ENCODE results near the gene SHISA9.

Gene SHISA9

DNA sequence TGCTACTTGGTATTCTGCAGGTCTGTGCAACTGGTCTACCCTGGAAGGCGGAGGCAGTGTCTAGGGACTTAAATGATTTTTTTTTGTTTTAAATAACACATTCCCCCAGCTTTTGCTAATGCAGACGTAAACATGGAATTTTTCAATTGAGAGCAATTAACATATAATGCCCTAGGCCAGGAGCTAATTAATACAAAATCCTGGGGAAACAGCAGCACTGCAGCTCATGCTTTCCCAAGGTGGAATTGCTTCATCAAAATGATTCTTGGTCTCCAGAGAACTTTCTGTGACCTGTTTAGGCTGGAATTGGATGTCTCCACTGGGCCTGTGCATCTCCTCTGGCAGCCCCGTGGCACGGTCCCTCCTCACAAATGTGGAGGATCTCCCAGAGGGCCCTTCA is 50.6 kb downstream of the SHISA9 start:
- DNase-seq (ENCODE audit: low spot score) = no peak

DNA sequence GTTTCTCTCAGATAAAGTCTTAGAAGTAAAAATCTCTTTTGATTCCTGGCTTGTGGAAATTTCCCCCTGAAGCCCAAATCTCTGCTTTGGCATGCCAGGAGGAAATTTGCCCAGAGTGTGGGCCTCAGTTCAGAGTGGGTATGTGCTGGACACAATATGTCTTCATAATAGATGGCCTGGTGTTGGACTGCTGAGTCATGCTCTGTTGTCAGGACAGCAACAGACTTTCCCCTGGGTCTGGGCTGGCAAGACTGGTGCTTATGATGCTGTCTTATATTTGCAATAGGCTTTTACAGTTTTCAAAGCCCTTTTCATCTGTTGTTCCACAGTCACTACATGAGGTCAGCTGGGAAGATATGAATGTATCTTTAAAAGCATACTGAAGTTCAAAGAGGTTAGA is 57.0 kb downstream of the SHISA9 start:
- DNase-seq (ENCODE audit: low spot score) = no peak

DNA sequence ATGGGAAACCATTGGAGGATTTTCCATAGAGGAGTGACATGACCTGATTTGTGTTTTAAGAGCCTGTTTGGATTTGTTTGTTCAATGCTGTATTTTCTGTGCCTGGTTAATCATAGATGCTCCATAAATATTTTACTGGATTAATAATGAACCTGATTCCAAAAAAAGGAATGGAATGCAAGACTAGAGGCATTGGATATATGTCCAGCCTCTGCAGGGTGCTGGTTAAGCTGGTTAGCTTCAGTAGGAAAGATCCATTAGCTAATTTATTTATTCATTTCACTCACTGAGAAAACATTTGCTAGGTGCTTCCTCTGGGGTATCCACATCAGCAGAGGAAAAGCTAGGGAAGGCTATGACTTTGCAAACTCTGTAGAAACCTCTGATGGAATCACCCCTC is 57.7 kb downstream of the SHISA9 start:
- DNase-seq (ENCODE audit: low spot score) = no peak

DNA sequence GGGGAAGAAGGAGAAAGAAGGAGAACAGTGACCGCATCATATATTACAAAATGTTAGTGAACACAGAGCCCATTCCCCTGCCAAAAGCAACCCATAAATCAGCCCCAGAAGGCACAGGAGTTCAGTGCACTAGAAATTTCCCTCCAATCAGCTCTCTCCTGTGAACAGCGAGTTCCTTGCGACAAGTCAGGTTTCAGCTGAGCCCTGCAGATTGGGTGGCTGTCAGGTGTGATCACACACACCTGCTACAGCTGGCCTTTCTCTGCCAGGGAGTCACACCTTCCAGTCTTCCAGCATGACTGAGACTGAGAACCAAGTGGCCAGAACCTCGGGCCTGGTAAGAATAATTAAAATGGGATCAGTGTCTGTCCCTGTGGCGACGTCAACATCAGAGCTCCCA is 60.2 kb downstream of the SHISA9 start:
- no peak for DNase-seq (ENCODE audit: low spot score)

DNA sequence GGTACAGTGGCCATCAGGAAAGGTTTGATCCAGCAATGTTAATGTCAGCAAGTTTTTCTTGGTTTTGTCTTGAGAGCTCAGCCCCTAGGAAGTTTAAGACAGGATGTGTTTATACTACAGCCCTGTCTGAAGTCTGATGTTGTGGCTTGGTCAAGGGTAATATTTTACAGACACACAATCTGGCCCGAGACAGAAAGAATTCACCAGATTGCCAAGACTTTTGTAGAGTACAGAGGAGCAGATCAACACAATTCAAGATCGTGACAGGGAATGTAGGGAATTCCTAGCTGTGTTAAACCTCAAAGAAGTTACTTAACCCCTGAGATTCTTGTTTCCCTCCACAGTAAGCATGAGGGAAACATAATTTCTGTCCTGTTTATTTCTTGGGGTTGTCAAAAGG is 63.1 kb downstream of the SHISA9 start:
- DNase-seq (ENCODE audit: low spot score) = no peak

DNA sequence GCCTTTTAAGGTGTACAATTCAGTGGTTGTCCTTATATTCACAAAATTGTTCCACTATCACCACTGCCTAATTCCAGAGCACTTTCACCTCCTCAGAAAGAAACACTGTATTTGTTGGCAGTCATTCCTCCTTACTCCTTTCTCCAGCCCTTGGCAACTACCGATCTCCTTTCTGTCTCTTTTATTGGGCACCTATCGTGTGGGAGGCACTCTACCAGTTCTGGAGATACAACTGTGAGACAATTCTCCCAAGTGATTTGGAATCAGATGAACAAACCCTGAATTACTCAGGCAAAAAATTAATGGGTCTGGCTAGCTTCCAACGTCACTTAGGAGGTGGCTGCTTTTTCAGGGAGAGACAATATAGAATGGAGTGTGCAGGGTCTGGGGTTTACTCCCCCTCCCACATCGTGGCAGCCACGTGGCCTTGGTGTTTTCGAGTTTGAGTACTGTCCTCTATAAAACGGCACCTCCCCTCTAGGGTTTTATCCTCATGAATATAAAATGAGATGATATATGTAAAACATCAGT is 63.9 kb downstream of the SHISA9 start:
- DNase-seq (ENCODE audit: low spot score) = no peak

DNA sequence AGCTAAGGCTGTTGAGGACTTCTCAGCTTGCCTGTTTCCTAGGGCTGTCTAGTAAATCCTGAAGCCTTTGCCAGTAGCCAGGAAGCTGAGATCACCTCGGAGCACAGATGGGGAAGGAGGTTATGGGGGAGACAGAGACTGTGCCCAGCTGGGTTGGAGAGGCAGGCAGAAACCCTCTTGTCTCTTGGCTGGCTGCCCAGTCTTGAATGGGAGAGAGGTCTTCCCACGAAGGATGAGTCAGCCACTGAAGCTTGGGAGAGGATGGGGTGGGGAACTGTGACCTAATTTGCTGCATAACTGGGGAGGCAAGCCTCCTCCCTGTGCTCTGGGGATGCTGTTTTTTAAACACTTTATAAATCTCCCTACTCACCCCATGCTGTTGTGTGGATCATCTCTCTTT is 69.8 kb downstream of the SHISA9 start:
- DNase-seq (ENCODE audit: low spot score) = no peak

DNA sequence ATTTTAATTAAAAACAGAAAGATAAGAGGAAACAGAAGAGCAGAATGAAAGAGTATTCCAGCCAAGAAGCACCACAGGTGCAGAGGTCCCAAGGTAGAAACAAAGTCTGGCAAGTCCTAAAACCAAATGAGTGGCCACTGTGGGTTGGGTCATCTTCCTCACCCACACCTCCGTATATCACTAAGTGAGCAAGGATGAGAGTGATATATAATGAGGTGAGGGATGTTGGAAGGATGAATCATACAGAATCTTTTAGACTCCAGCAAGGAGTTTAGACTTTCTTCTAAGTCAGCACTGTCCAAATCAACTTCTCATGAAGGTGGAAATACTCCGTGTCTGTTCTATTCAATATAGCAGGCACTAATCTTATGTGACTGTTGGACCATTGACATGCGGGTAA is 70.8 kb downstream of the SHISA9 start:
- DNase-seq (ENCODE audit: low spot score) = no peak

DNA sequence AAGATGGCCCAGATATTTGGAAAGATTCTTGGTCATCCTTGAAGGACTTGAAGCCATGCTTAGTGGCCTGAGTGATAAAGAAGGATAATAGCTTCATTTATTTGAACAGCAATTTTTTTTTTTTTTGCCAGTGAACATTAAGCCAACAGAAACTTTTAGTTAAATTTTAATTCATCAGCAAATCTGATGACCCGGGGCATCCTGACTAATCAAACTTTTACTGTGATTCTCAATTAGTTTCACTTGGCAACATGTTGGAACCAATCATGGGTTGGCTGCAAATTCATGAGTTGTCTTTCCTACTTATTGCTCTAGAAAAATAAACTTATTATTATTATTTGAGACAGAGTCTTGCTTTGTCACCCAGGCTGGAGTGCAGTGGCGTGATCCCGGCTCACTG is 74.4 kb downstream of the SHISA9 start:
- no peak for DNase-seq (ENCODE audit: low spot score)

DNA sequence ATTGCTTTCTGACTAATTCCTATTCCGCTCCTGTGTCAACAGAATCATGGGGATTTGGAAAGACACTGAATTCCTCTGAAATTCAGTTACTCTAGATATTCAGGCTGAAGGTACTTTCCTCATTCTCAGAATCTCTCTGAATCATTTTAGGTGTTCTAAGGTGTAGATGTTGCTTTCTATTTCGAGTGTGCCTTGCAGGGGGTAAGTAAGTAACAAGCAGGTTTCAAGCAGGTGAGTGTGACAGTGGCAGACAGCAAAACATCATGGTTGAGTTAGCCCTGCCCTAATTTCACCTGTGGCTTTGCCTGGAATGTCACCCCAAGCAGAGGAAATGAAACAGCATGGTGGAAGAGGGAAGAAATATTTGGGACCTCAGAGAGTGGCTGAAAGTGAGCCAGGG is 75.1 kb downstream of the SHISA9 start:
- no peak for DNase-seq (ENCODE audit: low spot score)

DNA sequence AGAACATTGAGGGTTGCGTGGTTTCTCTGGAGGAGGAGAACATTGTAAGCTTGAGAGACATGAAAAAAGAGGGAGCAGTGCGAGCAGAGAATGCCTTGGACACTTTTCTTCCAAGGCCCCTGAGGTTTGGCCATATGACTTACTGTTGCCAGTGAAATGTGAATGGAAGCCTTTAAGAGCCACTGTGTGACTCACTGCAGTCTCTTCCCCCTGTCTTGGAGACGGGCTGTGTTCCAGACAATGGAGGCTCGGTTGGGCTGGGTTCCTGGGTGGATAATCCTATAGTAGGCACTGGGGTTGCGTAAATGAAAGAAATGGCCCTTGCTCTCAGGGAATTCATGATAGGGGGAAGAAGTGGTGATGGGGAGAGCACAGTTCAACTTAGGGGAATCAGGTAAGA is 75.5 kb downstream of the SHISA9 start:
- no peak for DNase-seq (ENCODE audit: low spot score)

DNA sequence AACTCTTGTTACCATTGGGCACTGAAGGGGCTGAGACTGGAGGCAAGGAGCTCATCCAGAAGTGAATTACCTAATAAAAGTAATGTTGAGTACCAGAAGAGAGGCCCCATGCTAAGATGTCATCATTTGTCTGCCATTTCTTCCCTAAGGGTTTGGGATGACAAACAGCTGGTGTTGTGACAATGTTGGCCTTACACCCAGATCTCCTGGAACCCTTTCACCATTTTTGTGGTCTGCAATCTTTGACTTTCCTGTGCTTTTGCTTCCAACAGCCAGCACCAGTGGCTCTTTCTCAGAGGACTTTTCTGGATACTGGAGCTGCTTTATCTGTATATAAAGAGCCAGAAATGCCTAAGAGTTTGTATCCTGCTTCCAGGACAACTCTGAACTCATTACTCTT is 84.1 kb downstream of the SHISA9 start:
- no peak for DNase-seq (ENCODE audit: low spot score)

DNA sequence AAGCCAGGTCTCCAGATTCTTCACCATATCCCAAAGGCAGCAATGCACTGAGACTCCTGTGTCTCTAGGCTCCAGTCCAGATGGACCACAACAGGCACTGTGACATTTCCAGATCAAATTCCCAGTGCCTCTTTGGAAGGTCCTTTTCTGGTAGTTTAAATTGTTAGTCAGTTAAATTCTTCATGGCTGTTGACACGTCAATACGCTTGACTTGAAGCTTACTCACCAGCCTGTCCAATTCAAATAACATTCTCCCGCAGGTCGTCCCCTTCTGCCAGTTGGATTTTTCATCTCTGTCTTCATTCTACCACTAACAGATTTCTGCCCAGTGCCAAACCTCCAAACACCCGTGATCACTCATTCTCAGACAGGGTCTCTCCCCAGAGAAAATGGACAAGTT is 86.7 kb downstream of the SHISA9 start:
- DNase-seq (ENCODE audit: low spot score) = no peak

DNA sequence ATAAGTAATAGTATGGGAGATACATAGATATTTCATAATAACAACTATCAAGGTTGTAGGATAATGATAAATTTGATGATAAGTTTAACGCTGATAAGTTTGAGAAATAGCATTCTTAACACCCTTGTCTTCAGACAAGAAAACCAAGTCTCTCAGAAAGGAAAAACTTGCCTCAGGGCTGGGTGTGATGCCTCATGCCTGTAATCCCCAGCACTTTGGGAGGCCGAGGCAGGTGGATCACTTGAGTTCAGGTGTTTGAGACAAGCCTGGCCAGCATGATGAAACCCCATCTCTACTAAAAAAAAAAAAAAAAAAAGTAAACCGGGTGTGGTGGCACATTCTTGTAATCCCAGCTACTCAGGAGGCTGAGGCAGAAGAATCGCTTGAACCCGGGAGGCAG is 90.7 kb downstream of the SHISA9 start:
- DNase-seq (ENCODE audit: low spot score) = no peak

DNA sequence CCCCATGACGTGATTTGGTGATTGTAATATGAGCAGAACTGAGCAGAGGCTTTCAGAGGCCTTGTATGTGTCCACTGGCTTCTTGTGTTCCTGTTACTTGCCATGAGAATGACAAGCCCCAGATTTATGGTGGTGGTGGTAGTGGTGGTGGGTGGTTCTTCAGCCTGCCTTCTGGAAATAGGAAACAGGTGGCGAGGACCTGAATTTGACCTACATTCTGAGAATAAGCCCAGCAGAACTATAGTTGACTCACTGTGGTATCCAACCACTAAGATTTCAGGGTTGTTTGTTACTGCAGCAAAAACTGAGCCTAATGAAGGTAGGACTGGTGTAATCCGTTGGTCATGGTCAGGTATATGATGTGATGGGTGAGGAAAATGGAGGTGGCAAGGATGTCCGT is 93.0 kb downstream of the SHISA9 start:
- no peak for DNase-seq (ENCODE audit: low spot score)

DNA sequence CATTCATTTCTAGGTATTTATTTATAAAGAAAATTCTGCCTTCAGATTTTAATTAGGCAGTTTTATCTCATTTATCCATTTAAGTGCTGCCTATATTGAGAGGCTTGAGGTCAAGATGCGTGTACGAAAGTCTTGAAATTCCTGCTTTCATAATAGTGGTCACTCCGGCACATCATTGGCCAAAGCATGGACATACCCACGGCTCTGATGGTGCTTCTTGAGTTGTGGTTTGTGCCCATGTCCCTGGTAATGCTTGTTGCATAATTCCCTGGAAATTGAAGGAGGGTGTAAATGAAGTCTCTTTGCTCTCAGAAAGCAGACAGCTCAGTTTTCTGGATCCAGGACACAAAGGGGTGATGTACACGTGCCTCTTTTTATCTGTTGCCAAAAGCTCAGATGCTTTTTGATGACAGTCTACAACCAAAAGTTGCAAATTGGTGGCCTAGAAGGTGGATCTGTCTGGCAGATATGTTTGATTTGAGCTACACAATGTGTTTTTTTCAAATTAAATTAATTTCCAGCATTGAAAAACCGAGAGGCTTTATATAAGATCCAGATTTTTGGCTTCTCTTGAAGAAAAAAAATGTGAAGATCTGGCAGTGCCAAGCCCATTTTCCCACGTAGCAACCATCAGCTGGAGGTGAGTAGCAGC is 94.4 kb downstream of the SHISA9 start:
- DNase-seq (ENCODE audit: low spot score) = no peak

DNA sequence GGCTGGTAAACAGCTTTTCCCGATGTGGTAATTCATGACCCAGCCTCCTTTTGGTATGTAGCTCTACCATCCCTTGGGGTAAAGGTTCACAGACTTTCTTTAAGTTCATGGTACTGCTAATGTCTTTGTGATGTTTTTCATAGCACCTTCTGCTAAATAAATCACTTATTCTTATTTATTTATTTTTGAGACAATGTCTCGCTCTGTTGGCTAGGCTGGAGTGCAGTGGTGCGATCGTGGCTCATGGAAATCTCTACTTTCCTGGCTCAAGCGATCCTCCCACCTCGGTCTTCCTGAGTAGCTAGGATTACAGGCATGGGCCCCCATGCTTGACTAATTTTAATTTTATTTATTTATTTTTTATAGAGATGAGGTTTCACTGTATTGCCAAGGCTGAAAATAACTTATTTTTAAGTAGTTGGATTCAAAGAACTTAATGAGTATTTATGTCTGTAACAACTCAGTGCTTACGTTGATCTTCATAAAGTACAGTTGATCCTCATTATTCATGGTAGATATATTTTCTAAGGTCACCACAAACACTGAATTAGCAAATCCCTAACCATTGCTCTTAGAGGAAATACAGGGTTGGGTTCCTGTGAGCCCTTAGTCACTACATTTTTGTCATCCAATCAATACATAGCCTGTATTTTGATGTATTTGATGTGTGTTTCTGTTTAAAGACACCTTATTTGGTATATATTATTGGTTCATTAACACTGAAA is 97.1 kb downstream of the SHISA9 start:
- DNase-seq (ENCODE audit: low spot score) = no peak

DNA sequence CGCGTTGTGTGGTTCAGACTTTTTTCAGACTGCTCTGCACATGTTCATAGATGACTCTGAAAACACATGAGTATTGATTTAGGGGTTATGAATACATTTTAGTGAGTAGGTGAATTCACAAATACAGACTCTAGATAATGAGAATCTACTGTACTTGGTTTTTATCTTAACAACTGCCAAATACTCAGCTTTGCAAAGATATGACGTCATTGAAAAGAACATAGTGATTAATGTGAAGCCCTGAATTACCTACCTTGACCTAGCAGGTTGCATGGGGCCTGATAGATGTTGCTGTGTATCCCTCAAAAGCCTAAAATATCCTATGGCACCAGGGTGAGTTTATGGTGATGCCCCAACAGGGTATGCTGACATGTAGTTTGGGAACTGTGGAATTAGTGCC is 98.0 kb downstream of the SHISA9 start:
- DNase-seq (ENCODE audit: low spot score) = no peak

DNA sequence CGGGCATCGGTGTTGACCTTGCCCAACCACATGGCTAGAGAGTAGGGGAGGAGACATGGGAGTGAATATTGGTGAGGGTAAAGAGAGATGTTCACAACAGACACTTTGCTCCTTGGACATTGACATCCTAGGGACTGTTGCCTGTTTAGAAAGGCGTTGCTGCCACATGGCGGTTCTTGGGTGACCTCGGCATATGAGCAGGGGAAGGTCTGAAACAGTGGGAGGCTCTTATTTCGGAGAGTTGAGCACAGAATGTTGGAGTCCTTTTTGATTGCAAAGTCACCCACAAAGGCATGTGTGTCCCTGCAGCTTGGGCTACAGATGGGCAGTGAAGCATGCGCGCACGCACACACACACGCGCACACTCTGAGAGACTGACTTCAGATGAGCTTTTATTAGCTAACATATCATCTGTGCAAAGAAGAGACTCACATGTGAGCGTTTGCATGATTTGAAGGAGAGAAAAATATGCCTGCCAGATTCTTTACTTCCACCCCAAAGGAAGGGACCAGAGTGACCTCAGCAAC is 104.4 kb downstream of the SHISA9 start:
- DNase-seq (ENCODE audit: low spot score) = no peak

DNA sequence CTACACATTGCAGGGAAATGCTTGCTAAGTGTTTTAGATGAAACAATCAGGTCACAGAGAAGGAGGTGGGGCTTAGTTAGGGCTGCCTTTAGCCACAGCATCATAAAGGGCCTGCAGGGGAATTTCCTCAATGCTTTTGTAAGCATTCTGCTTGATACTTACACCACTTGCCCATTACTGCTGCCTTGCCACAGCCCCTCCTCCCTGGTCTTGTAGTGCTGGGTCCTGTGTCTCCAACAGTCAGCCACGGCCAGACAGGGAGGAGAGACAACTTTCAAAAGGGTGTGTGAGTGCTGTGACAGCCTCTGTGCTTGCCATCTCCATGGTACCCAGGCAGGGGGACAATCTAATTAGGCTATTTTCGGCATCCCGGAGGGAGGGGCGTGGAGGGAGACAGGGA is 111.2 kb downstream of the SHISA9 start:
- DNase-seq (ENCODE audit: low spot score) = no peak

DNA sequence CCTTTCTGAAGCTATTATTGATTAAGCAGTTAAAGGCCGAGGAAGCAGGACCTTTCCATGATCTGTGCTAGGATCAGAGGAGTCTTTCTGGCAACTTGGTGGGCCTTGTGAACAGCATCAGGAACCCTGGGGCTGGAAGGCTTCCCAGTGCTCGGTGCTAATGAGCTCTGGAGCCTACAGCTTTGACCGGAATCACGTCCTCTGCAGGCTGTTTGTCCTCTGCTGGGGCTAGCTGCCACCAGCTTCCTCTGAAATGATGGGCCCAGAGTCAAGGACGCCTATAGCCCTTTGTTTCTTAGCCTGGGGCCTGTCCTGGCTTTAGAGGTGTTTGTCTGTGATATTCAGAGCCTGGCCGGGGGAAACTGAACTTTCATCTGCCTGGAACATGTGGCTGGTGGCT is 111.6 kb downstream of the SHISA9 start:
- DNase-seq (ENCODE audit: low spot score) = no peak

DNA sequence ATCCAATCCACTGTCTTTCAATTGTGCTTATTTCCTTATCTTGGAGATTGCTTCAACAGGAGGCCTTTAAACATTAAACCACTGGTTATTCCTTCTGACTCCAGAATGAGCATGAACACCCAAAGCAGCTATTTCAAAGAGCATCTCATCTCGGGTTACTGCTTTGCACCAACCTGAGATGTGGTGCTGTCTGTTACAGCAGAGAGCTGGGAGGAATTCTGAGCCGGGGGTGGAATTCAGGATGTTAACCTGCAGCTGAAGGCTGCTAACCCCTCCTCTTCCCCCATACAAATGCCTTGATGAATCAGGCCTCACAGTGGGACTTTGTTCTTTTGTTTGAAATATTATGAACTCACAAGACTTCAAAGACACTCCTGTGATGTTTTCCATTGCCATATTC is 113.1 kb downstream of the SHISA9 start:
- DNase-seq (ENCODE audit: low spot score) = no peak

DNA sequence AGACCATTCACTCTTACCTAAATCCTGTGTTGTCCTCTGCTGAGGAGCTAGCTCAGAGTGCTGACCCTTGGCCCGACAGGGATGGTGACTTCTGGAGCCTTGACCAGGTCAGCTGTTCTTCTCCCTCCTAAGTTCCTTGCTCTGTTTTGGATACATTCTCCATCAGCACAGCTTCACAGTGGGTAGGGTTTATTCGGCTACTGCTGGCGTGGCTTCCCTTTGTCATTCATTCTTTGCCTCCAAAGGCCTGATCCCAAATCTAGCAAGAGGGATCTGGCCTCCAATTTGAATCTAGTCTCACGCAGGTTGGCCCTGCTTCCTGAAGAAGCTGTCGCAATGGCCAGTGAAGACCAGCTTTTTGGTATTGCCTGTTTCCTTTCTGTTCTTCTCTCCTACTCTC is 116.6 kb downstream of the SHISA9 start:
- DNase-seq (ENCODE audit: low spot score) = no peak

DNA sequence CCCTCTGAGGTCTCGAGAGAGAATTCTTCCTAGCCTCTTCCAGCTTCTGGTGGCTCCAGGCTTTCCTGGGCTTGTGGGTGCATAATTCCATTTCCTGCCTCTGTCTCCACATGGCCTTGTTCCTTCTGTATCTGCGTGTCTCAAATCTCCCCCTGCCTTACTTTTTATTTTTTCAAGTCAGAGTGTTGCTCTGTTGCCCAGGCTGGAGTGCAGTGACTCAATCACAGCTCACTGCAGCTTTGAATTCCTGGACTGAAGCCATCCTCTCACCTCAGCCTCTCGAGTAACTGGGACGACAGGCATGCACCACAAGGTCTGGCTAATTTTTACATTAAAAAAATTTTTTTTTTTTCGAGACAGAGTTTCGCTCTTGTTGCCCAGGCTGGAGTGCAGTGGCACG is 120.6 kb downstream of the SHISA9 start:
- no peak for DNase-seq (ENCODE audit: low spot score)
